ENCODE results near the gene RTN1.

DNA sequence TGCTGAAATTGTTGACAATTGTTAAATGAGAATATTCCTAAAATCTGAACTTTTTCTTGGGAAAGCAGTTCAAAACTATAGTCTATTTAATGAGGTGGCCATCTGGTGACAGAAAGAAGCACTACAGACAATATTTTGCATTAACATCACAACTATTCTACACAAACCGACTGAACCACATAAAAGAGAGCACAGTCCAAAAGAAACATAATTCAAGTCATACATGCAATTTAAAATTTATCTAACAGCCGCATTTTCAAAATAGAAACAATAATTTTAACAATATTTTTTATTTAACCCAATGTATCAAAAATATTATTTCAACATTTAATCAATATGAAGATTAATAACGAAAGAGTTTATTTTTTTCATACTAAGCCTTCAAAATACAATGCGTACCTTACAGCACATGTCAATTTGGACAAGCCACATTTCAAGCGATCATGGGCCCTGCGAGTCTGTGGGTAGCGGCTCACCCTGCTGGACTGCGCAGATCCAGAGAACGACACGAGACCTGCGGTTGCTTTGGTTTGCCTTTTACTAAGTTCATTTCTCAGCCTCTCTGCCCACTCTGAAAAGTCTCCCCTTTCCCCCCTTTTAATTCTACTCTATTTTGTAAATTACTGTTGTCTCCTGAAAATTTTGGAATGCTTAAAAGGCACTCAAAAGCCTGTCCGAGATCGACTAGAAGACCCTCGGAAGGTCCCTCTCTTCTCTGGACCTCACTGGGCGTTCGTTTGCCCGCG, 48.4 kb upstream of the RTN1 start:
- TF ChIP-seq POLR2A (IDR thresholded peaks at IDR 0.05; ENCODE audit: low read length) (no peak), GATA1 (IDR thresholded peaks at IDR 0.05; ENCODE audit: low read depth, low read length) (no peak)

All from erythroblast (primary cell).